Measurements from ENCODE around the gene CDX1. TPM values are rescaled to one million over a fixed set of nuclear protein-coding genes. Genes with fewer than 3 reads are reported as not detected.

The CDX1 gene
- total RNA-seq, 2 donors from 2014 or later: not detected

- DNase-seq (no peak), ATAC-seq (no peak)
- Mint-ChIP-seq H3K36me3 (ENCODE audit: low read depth) (no peaks in the 10 kb centered on the region), H3K4me1 (no peaks in the 10 kb centered on the region), H3K4me3 (no peak overlapping the region), H3K27me3 (peaks cover 47% of the 10 kb centered on the region), H3K27ac (no peak overlapping the region)
- H3K9me3 ChIP-seq (ENCODE audit: control insufficient read depth, low read length, poor library complexity, severe bottlenecking): no peaks in the 10 kb centered on the region
Measured at GRCh38 chr5:150180241-150181026, 13.9 kb downstream of the CDX1 start.

- no peaks in the 10 kb centered on the region for H3K9me3 ChIP-seq (ENCODE audit: control insufficient read depth, low read length, poor library complexity, severe bottlenecking)
- no peak for ATAC-seq
- Mint-ChIP-seq H3K36me3 (ENCODE audit: low read depth) (no peaks in the 10 kb centered on the region), H3K4me1 (no peaks in the 10 kb centered on the region), H3K27ac (no peak overlapping the region), H3K27me3 (peaks cover 42% of the 10 kb centered on the region), H3K4me3 (no peak overlapping the region)
- no peak for DNase-seq
Measured at GRCh38 chr5:150181027-150181426, 14.4 kb downstream of the CDX1 start.

- Mint-ChIP-seq H3K4me1 (no peaks in the 10 kb centered on the region), H3K27ac (no peak overlapping the region), H3K27me3 (peaks cover 40% of the 10 kb centered on the region), H3K4me3 (no peak overlapping the region), H3K36me3 (ENCODE audit: low read depth) (no peaks in the 10 kb centered on the region)
- no peak for ATAC-seq
- no peaks in the 10 kb centered on the region for H3K9me3 ChIP-seq (ENCODE audit: control insufficient read depth, low read length, poor library complexity, severe bottlenecking)
- no peak for DNase-seq
Measured at GRCh38 chr5:150181766-150182545, 15.4 kb downstream of the CDX1 start.

- H3K9me3 ChIP-seq (ENCODE audit: control insufficient read depth, low read length, poor library complexity, severe bottlenecking): no peaks in the 10 kb centered on the region
Measured at GRCh38 chr5:150182774-150183173, 16.2 kb downstream of the CDX1 start.

GRCh38 chr5:150183436-150183835 lies 16.9 kb downstream of the CDX1 start:
- DNase-seq (no peak), ATAC-seq (no peak)
- H3K27me3 Mint-ChIP-seq: peaks cover 44% of the 10 kb centered on the region
- H3K9me3 ChIP-seq (ENCODE audit: control insufficient read depth, low read length, poor library complexity, severe bottlenecking): no peaks in the 10 kb centered on the region
- H3K36me3 Mint-ChIP-seq (ENCODE audit: low read depth): no peaks in the 10 kb centered on the region
- H3K27ac Mint-ChIP-seq: no peak overlapping the region
- H3K4me3 Mint-ChIP-seq: no peak overlapping the region
- no peaks in the 10 kb centered on the region for H3K4me1 Mint-ChIP-seq

More at GRCh38 chr5:150182774-150183173, 16.2 kb downstream of the CDX1 start:
- Mint-ChIP-seq H3K27me3 (peaks cover 43% of the 10 kb centered on the region), H3K27ac (no peak overlapping the region), H3K36me3 (ENCODE audit: low read depth) (no peaks in the 10 kb centered on the region), H3K4me3 (no peak overlapping the region), H3K4me1 (no peaks in the 10 kb centered on the region)
- DNase-seq: no peak
- no peak for ATAC-seq

- ATAC-seq (no peak), DNase-seq (no peak)
- Mint-ChIP-seq H3K4me1 (no peaks in the 10 kb centered on the region), H3K36me3 (ENCODE audit: low read depth) (no peaks in the 10 kb centered on the region), H3K4me3 (no peak overlapping the region), H3K27ac (no peak overlapping the region), H3K27me3 (peaks cover 40% of the 10 kb centered on the region)
- H3K9me3 ChIP-seq (ENCODE audit: control insufficient read depth, low read length, poor library complexity, severe bottlenecking): no peaks in the 10 kb centered on the region
Measured at GRCh38 chr5:150184006-150184405, 17.4 kb downstream of the CDX1 start.

GRCh38 chr5:150184990-150185912 lies 18.7 kb downstream of the CDX1 start:
- H3K4me3 Mint-ChIP-seq: peak overlapping the region; percentile 66
- H3K27ac Mint-ChIP-seq: no peak overlapping the region
- no peaks in the 10 kb centered on the region for H3K9me3 ChIP-seq (ENCODE audit: control insufficient read depth, low read length, poor library complexity, severe bottlenecking)
- H3K27me3 Mint-ChIP-seq: peaks cover 46% of the 10 kb centered on the region
- no peak for ATAC-seq
- H3K4me1 Mint-ChIP-seq: no peaks in the 10 kb centered on the region
- DNase-seq: no peak
- no peaks in the 10 kb centered on the region for H3K36me3 Mint-ChIP-seq (ENCODE audit: low read depth)

- Mint-ChIP-seq H3K4me3 (no peak overlapping the region), H3K36me3 (ENCODE audit: low read depth) (no peaks in the 10 kb centered on the region), H3K27me3 (peaks cover 49% of the 10 kb centered on the region), H3K4me1 (no peaks in the 10 kb centered on the region), H3K27ac (no peak overlapping the region)
- DNase-seq (no peak), ATAC-seq (no peak)
- H3K9me3 ChIP-seq (ENCODE audit: control insufficient read depth, low read length, poor library complexity, severe bottlenecking): no peaks in the 10 kb centered on the region
Measured at GRCh38 chr5:150186137-150186536, 19.6 kb downstream of the CDX1 start.

- Mint-ChIP-seq H3K36me3 (ENCODE audit: low read depth) (no peaks in the 10 kb centered on the region), H3K27ac (no peak overlapping the region), H3K4me1 (no peaks in the 10 kb centered on the region), H3K4me3 (no peak overlapping the region), H3K27me3 (peaks cover 49% of the 10 kb centered on the region)
- no peaks in the 10 kb centered on the region for H3K9me3 ChIP-seq (ENCODE audit: control insufficient read depth, low read length, poor library complexity, severe bottlenecking)
- DNase-seq (no peak), ATAC-seq (no peak)
Measured at GRCh38 chr5:150186897-150187296, 20.3 kb downstream of the CDX1 start.

- H3K27me3 Mint-ChIP-seq: peaks cover 52% of the 10 kb centered on the region
- ATAC-seq (no peak), DNase-seq (no peak)
- no peak overlapping the region for H3K27ac Mint-ChIP-seq
- H3K9me3 ChIP-seq (ENCODE audit: control insufficient read depth, low read length, poor library complexity, severe bottlenecking): no peaks in the 10 kb centered on the region
- no peak overlapping the region for H3K4me3 Mint-ChIP-seq
- no peaks in the 10 kb centered on the region for H3K36me3 Mint-ChIP-seq (ENCODE audit: low read depth)
- no peaks in the 10 kb centered on the region for H3K4me1 Mint-ChIP-seq
Measured at GRCh38 chr5:150188146-150188842, 21.7 kb downstream of the CDX1 start.

GRCh38 chr5:150189326-150189725 lies 22.7 kb downstream of the CDX1 start:
- H3K4me1 Mint-ChIP-seq: no peaks in the 10 kb centered on the region
- ATAC-seq (no peak), DNase-seq (no peak)
- H3K27me3 Mint-ChIP-seq: peaks cover 61% of the 10 kb centered on the region
- H3K9me3 ChIP-seq (ENCODE audit: control insufficient read depth, low read length, poor library complexity, severe bottlenecking): no peaks in the 10 kb centered on the region
- no peak overlapping the region for H3K4me3 Mint-ChIP-seq
- no peak overlapping the region for H3K27ac Mint-ChIP-seq
- H3K36me3 Mint-ChIP-seq (ENCODE audit: low read depth): no peaks in the 10 kb centered on the region

GRCh38 chr5:150189728-150190502 lies 23.3 kb downstream of the CDX1 start, which contains the start of gene SLC6A7:
TSS of gene SLC6A7 (plus strand) at chr5:150190062. CDS start at chr5:150190328, 266 bp downstream.
- DNase-seq (no peak), ATAC-seq (no peak)
- no peaks in the 10 kb centered on the region for H3K4me1 Mint-ChIP-seq
- no peaks in the 10 kb centered on the region for H3K36me3 Mint-ChIP-seq (ENCODE audit: low read depth)
- H3K27ac Mint-ChIP-seq: no peak within 1 kb of the TSS
- H3K9me3 ChIP-seq (ENCODE audit: control insufficient read depth, low read length, poor library complexity, severe bottlenecking): no peaks in the 10 kb centered on the region
- H3K27me3 Mint-ChIP-seq: peaks cover 57% of the 10 kb centered on the region
- no peak within 1 kb of the TSS for H3K4me3 Mint-ChIP-seq
